Naive thymus-derived CD8-positive, alpha-beta T cell (primary cell): ENCODE results near the gene LKAAEAR1. TPM values are rescaled to one million over a fixed set of nuclear protein-coding genes. Genes with fewer than 3 reads are reported as not detected.
"Not testable (repeated sequence)": the region's sequence is repeated elsewhere in the genome, so short reads cannot be mapped to it uniquely, and the experiment has no call there.

Experiments used
- ATAC-seq, 2 donors: fragments of 150-1000 bp; cut with Tn5 transposase in 1 of 2; sonication (Bioruptor Pico), chemical (Tn5 transposase) in 1 of 2; 1 replicate in 1 of 2; 2 replicates in 1 of 2; pipeline ENCODE4 v1.10.0; 2021; ENCODE audit warnings: mild to moderate bottlenecking in 2 of 2, moderate library complexity in 2 of 2
- POLR2A ChIA-PET: fragments of 350-600 bp; sonication (Branson Sonifier 250); formaldehyde crosslinking; loops from one replicate; lab custom pipeline; 2021; ENCODE audit warnings: antibody characterized with exemption; lab: Charles Lee
- DNase-seq, 10 donors: peaks; one replicate each; pipeline versions ENCODE4 v3.0.0 to v3.0.0-alpha.2; 2020 to 2022
- H3K27ac Mint-ChIP-seq, 10 donors: one replicate each; pipeline ENCODE4 v1.8.0; 2020 to 2022; ENCODE audit warnings: mild to moderate bottlenecking in 10 of 10, mixed read lengths in 10 of 10, moderate library complexity in 4 of 10, inconsistent platforms in 1 of 10
- H3K27me3 Mint-ChIP-seq, 5 donors: one replicate each; pipeline ENCODE4 v1.8.0; 2021 to 2022; ENCODE audit warnings: mixed read lengths in 5 of 5
- H3K36me3 Mint-ChIP-seq, 3 donors: one replicate each; pipeline ENCODE4 v1.8.0; 2020 to 2022; ENCODE audit warnings: mixed read lengths in 3 of 3, mild to moderate bottlenecking in 2 of 3, inconsistent platforms in 1 of 3
- H3K4me1 Mint-ChIP-seq, 4 donors: one replicate each; pipeline ENCODE4 v1.8.0; 2021 to 2022; ENCODE audit warnings: mixed read lengths in 4 of 4
- H3K4me3 Mint-ChIP-seq, 10 donors: one replicate each; pipeline ENCODE4 v1.8.0; 2020 to 2022; ENCODE audit warnings: mild to moderate bottlenecking in 10 of 10, mixed read lengths in 10 of 10, moderate library complexity in 6 of 10, inconsistent platforms in 1 of 10
- H3K9me3 Mint-ChIP-seq, 9 donors: one replicate each; pipeline ENCODE4 v1.8.0; 2020 to 2022; ENCODE audit warnings: mixed read lengths in 9 of 9, mild to moderate bottlenecking in 3 of 9, inconsistent platforms in 1 of 9, moderate library complexity in 1 of 9
- polyA plus RNA-seq, 3 donors: library from polyadenylated mRNA; unstranded; fragments of 300-500 nt; fragmentation: Illumina TruSeq; gene quantifications; one replicate each; pipeline ENCODE4 v1.2.3, GENCODE V29; 2021
- total RNA-seq, 8 experiments: library from RNA in 2 of 8; stranded (reverse) in 2 of 8; gene quantifications; one replicate each; pipeline ENCODE4 v1.2.3 and lab custom pipeline; 2021 to 2026

Gene LKAAEAR1
- total RNA-seq = not detected
- polyA plus RNA-seq = 1 to 10 TPM in 1 of 3 donors, under 1 TPM in 1, not detected in 1; 0.63 to 1.1 TPM
- 0 to 0.07 (median 0) reads per million in 6 experiments for total RNA-seq (lab: John Stamatoyannopoulos, UW)

GRCh38 chr20:64083804-64084684 is at the start of gene LKAAEAR1:
LKAAEAR1 (minus strand) TSS chr20:64084398; CDS start chr20:64084219, 179 bp downstream.
- peaks cover 0 to 6% (median 1%) of the 10 kb centered on the region in 5 donors for H3K27me3 Mint-ChIP-seq
- H3K4me3 Mint-ChIP-seq = peak within 1 kb of the TSS; percentile 77 to 94 (median 90)
- peaks cover 0 to 3% (median 0%) of the 10 kb centered on the region in 3 donors for H3K36me3 Mint-ChIP-seq
- DNase-seq = no peak
- peaks cover 17 to 42% (median 36%) of the 10 kb centered on the region in 4 donors for H3K4me1 Mint-ChIP-seq
- H3K27ac Mint-ChIP-seq = peak within 1 kb of the TSS in 8 of 10 donors; percentile 49 to 89 (median 70)
- POLR2A ChIA-PET = interaction anchor here (1.1 to 2.3 kb wide), 6 partner anchors 16 to 171 kb away, joined by 4 to 13 read pairs (median 6); partner anchors contain the start of genes C20orf204, PCMTD2 and PRPF6
- ATAC-seq = peak; percentile 3 to 7
- H3K9me3 Mint-ChIP-seq = peaks cover 0 to 12% (median 0%) of the 10 kb centered on the region in 9 donors

- DNase-seq (peak in 1 of 10 donors; percentile 21), ATAC-seq (no peak)
- POLR2A ChIA-PET = no interaction called here
- no peak overlapping the region for H3K27ac Mint-ChIP-seq
- H3K9me3 Mint-ChIP-seq = no peaks in the 10 kb centered on the region
- H3K27me3 Mint-ChIP-seq = peaks cover 12 to 44% (median 15%) of the 10 kb centered on the region in 5 donors
- H3K4me3 Mint-ChIP-seq = no peak overlapping the region
- H3K4me1 Mint-ChIP-seq = peaks cover 0 to 4% (median 0%) of the 10 kb centered on the region in 4 donors
- H3K36me3 Mint-ChIP-seq = no peaks in the 10 kb centered on the region
Measured at GRCh38 chr20:64131406-64131805, 47.2 kb upstream of the LKAAEAR1 start.

- POLR2A ChIA-PET = no interaction called here
Measured at GRCh38 chr20:64130876-64131275, 46.7 kb upstream of the LKAAEAR1 start.

GRCh38 chr20:64130271-64130670 is 46.1 kb upstream of the LKAAEAR1 start:
- peaks cover 11 to 33% (median 15%) of the 10 kb centered on the region in 5 donors for H3K27me3 Mint-ChIP-seq
- POLR2A ChIA-PET = interaction anchor here (0.7 kb wide), 1 partner anchor 388 kb away, joined by 3 read pairs; no protein-coding TSS in a partner anchor
- DNase-seq (no peak), ATAC-seq (no peak)
- no peak overlapping the region for H3K4me3 Mint-ChIP-seq
- H3K27ac Mint-ChIP-seq = peak overlapping the region in 2 of 10 donors; percentile 28 to 37
- H3K36me3 Mint-ChIP-seq = no peaks in the 10 kb centered on the region
- peaks cover 0 to 4% (median 0%) of the 10 kb centered on the region in 4 donors for H3K4me1 Mint-ChIP-seq
- no peaks in the 10 kb centered on the region for H3K9me3 Mint-ChIP-seq

More at GRCh38 chr20:64130876-64131275, 46.7 kb upstream of the LKAAEAR1 start:
- DNase-seq (peak in 1 of 10 donors; percentile 37), ATAC-seq (no peak)
- Mint-ChIP-seq H3K4me3 (no peak overlapping the region), H3K36me3 (no peaks in the 10 kb centered on the region), H3K4me1 (peaks cover 0 to 4% (median 0%) of the 10 kb centered on the region in 4 donors), H3K9me3 (no peaks in the 10 kb centered on the region), H3K27me3 (peaks cover 11 to 39% (median 15%) of the 10 kb centered on the region in 5 donors), H3K27ac (no peak overlapping the region)

- POLR2A ChIA-PET = interaction anchor here (0.7 kb wide), 1 partner anchor 386 kb away, joined by 3 read pairs; no protein-coding TSS in a partner anchor
- H3K4me1 Mint-ChIP-seq = peaks cover 0 to 2% (median 0%) of the 10 kb centered on the region in 4 donors
- peaks cover 11 to 30% (median 16%) of the 10 kb centered on the region in 5 donors for H3K27me3 Mint-ChIP-seq
- H3K9me3 Mint-ChIP-seq = no peaks in the 10 kb centered on the region
- H3K36me3 Mint-ChIP-seq = no peaks in the 10 kb centered on the region
- H3K27ac Mint-ChIP-seq = peak overlapping the region in 2 of 10 donors; percentile 13 to 43
- no peak overlapping the region for H3K4me3 Mint-ChIP-seq
- DNase-seq (peak in 1 of 10 donors; percentile 58), ATAC-seq (no peak)
Measured at GRCh38 chr20:64129146-64129782, 45.1 kb upstream of the LKAAEAR1 start.

- H3K27ac Mint-ChIP-seq, H3K4me1 Mint-ChIP-seq, H3K9me3 Mint-ChIP-seq, H3K4me3 Mint-ChIP-seq, ATAC-seq, H3K36me3 Mint-ChIP-seq, POLR2A ChIA-PET: not testable (repeated sequence)
- peak in 1 of 10 donors; percentile 8 for DNase-seq
- H3K27me3 Mint-ChIP-seq = peaks cover 3 to 15% (median 7%) of the 10 kb centered on the region in 5 donors
Measured at GRCh38 chr20:64123517-64123916, 39.3 kb upstream of the LKAAEAR1 start.

- H3K27me3 Mint-ChIP-seq, H3K9me3 Mint-ChIP-seq, H3K4me1 Mint-ChIP-seq, POLR2A ChIA-PET, H3K4me3 Mint-ChIP-seq, ATAC-seq, H3K36me3 Mint-ChIP-seq, H3K27ac Mint-ChIP-seq: not testable (repeated sequence)
- peak in 1 of 10 donors; percentile 18 for DNase-seq
Measured at GRCh38 chr20:64122927-64123326, 38.7 kb upstream of the LKAAEAR1 start.

GRCh38 chr20:64121586-64121985 is 37.4 kb upstream of the LKAAEAR1 start:
- peak in 2 of 10 donors; percentile 4 to 15 for DNase-seq
- Mint-ChIP-seq H3K4me1 (peaks cover 7 to 9% (median 9%) of the 10 kb centered on the region in 4 donors), H3K36me3 (no peaks in the 10 kb centered on the region), H3K27me3 (peaks cover 0 to 10% (median 2%) of the 10 kb centered on the region in 5 donors), H3K27ac (no peak overlapping the region), H3K4me3 (no peak overlapping the region), H3K9me3 (no peaks in the 10 kb centered on the region)
- POLR2A ChIA-PET = interaction anchor here (1.9 to 3.4 kb wide), 3 partner anchors 37 to 82 kb away, joined by 9 to 13 read pairs (median 13); partner anchors contain the start of genes LKAAEAR1, OPRL1 and RGS19
- ATAC-seq = no peak

- POLR2A ChIA-PET = interaction anchor here (0.8 to 3.4 kb wide), 7 partner anchors 36 to 209 kb away, joined by 3 to 13 read pairs (median 6); partner anchors contain the start of genes LKAAEAR1, OPRL1, PRPF6 and RGS19
Measured at GRCh38 chr20:64119681-64120341, 35.6 kb upstream of the LKAAEAR1 start.

GRCh38 chr20:64119301-64119680 is 35.1 kb upstream of the LKAAEAR1 start:
- Mint-ChIP-seq H3K36me3 (no peaks in the 10 kb centered on the region), H3K27ac (peak overlapping the region in 1 of 10 donors; percentile 95), H3K9me3 (no peaks in the 10 kb centered on the region), H3K4me1 (peaks cover 7 to 9% (median 9%) of the 10 kb centered on the region in 4 donors), H3K27me3 (peaks cover 0 to 10% (median 2%) of the 10 kb centered on the region in 5 donors), H3K4me3 (peak overlapping the region in 2 of 10 donors; percentile 68 to 77)
- peak in 2 of 10 donors; percentile 14 to 38 for DNase-seq
- ATAC-seq = no peak
- POLR2A ChIA-PET = interaction anchor here (1.0 to 3.4 kb wide), 5 partner anchors 35 to 139 kb away, joined by 3 to 13 read pairs (median 6); partner anchors contain the start of genes LKAAEAR1, OPRL1, PRPF6 and RGS19

More at GRCh38 chr20:64119681-64120341, 35.6 kb upstream of the LKAAEAR1 start:
- ATAC-seq (peak; percentile 7 to 14), DNase-seq (peak in 2 of 10 donors; percentile 14 to 65)
- Mint-ChIP-seq H3K36me3 (no peaks in the 10 kb centered on the region), H3K27me3 (peaks cover 0 to 10% (median 2%) of the 10 kb centered on the region in 5 donors), H3K4me1 (peaks cover 7 to 9% (median 9%) of the 10 kb centered on the region in 4 donors), H3K4me3 (peak overlapping the region; percentile 14 to 81 (median 70)), H3K27ac (peak overlapping the region in 8 of 10 donors; percentile 44 to 95 (median 70)), H3K9me3 (no peaks in the 10 kb centered on the region)

- H3K36me3 Mint-ChIP-seq, H3K4me1 Mint-ChIP-seq, H3K4me3 Mint-ChIP-seq, H3K9me3 Mint-ChIP-seq, DNase-seq, ATAC-seq, H3K27ac Mint-ChIP-seq, POLR2A ChIA-PET, H3K27me3 Mint-ChIP-seq: not testable (repeated sequence)
Measured at GRCh38 chr20:64117432-64117777, 33.2 kb upstream of the LKAAEAR1 start.
